ENCODE results near the gene KIR3DL2.
"Not testable (repeated sequence)": the region's sequence is repeated elsewhere in the genome, so short reads cannot be mapped to it uniquely, and the experiment has no call there.

The KIR3DL2 gene

GRCh38 chr19:54873990-54874389, 23.7 kb downstream of the KIR3DL2 start, which contains the start of gene FCAR:
TSS of gene FCAR (plus strand) at chr19:54874235. CDS start at chr19:54874290, 55 bp downstream.
- DNase-seq: no peak

- no peak for DNase-seq
Measured at GRCh38 chr19:54875506-54875905, 25.3 kb downstream of the KIR3DL2 start.

- no peak for DNase-seq
Measured at GRCh38 chr19:54877471-54877870, 27.2 kb downstream of the KIR3DL2 start.

- DNase-seq: no peak
Measured at GRCh38 chr19:54881884-54882283, 31.6 kb downstream of the KIR3DL2 start.

GRCh38 chr19:54882758-54883157, 32.5 kb downstream of the KIR3DL2 start:
- no peak for DNase-seq

- no peak for DNase-seq
Measured at GRCh38 chr19:54883228-54883627, 33.0 kb downstream of the KIR3DL2 start.

GRCh38 chr19:54888239-54888638, 38.0 kb downstream of the KIR3DL2 start:
- DNase-seq: no peak

- no peak for DNase-seq
Measured at GRCh38 chr19:54889566-54889965, 39.3 kb downstream of the KIR3DL2 start.

- DNase-seq: no peak
Measured at GRCh38 chr19:54893406-54893805, 43.2 kb downstream of the KIR3DL2 start.

GRCh38 chr19:54894106-54894505, 43.9 kb downstream of the KIR3DL2 start:
- DNase-seq: not testable (repeated sequence)

GRCh38 chr19:54896036-54896435, 45.8 kb downstream of the KIR3DL2 start:
- no peak for DNase-seq

GRCh38 chr19:54898685-54899084, 48.4 kb downstream of the KIR3DL2 start:
- not testable (repeated sequence) for DNase-seq

GRCh38 chr19:54899646-54900045, 49.4 kb downstream of the KIR3DL2 start:
- not testable (repeated sequence) for DNase-seq

- not testable (repeated sequence) for DNase-seq
Measured at GRCh38 chr19:54901153-54901552, 50.9 kb downstream of the KIR3DL2 start.

GRCh38 chr19:54902061-54902460, 51.8 kb downstream of the KIR3DL2 start:
- DNase-seq: no peak

- DNase-seq: no peak
Measured at GRCh38 chr19:54903303-54903702, 53.1 kb downstream of the KIR3DL2 start.

GRCh38 chr19:54904261-54904660, 54.0 kb downstream of the KIR3DL2 start:
- DNase-seq: not testable (repeated sequence)

GRCh38 chr19:54905421-54905802, 55.2 kb downstream of the KIR3DL2 start:
- no peak for DNase-seq

GRCh38 chr19:54905803-54906511, 55.7 kb downstream of the KIR3DL2 start, which contains the start of gene NCR1:
TSS of gene NCR1 (plus strand) at chr19:54906148. CDS start at chr19:54906188, 40 bp downstream.
- no peak for DNase-seq

- no peak for DNase-seq
Measured at GRCh38 chr19:54906819-54907218, 56.6 kb downstream of the KIR3DL2 start.

- DNase-seq: not testable (repeated sequence)
Measured at GRCh38 chr19:54907899-54908298, 57.7 kb downstream of the KIR3DL2 start.

Data from NCI-H1048 (cell line).